GM12872 (cell line): Measurements from ENCODE around the gene CCR4.

Source experiments
- TF ChIP-seq, protein P1 (sequence below): IDR thresholded peaks from 3 replicates; pipeline ENCODE4 v1.5.1; 2011; ENCODE audit warnings: low read depth, mild to moderate bottlenecking, low read length, moderate library complexity; ENCODE audit not compliant: insufficient read depth

CCR4 gene

DNA sequence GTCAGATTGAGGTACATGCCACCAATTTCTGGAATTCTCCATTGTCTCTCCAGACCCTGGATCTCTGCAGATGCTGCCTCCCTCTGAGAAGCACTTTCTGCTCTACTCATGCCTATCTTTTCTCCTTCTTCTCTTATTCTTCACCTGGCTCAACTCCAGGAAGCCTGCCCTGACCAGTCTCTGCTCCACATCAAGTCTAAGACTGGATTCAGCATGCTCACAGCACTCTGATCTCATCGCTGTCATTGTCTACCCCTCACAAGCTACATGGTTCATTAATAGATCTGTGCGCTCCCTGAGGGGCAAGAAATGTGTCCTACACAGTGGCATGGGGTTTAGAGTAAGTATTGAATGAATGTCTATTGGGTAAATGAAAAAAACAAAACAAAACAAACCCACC lies 38.7 kb downstream of the CCR4 start:
- TF ChIP-seq, protein P1, sequence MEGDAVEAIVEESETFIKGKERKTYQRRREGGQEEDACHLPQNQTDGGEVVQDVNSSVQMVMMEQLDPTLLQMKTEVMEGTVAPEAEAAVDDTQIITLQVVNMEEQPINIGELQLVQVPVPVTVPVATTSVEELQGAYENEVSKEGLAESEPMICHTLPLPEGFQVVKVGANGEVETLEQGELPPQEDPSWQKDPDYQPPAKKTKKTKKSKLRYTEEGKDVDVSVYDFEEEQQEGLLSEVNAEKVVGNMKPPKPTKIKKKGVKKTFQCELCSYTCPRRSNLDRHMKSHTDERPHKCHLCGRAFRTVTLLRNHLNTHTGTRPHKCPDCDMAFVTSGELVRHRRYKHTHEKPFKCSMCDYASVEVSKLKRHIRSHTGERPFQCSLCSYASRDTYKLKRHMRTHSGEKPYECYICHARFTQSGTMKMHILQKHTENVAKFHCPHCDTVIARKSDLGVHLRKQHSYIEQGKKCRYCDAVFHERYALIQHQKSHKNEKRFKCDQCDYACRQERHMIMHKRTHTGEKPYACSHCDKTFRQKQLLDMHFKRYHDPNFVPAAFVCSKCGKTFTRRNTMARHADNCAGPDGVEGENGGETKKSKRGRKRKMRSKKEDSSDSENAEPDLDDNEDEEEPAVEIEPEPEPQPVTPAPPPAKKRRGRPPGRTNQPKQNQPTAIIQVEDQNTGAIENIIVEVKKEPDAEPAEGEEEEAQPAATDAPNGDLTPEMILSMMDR, result no peak

DNA sequence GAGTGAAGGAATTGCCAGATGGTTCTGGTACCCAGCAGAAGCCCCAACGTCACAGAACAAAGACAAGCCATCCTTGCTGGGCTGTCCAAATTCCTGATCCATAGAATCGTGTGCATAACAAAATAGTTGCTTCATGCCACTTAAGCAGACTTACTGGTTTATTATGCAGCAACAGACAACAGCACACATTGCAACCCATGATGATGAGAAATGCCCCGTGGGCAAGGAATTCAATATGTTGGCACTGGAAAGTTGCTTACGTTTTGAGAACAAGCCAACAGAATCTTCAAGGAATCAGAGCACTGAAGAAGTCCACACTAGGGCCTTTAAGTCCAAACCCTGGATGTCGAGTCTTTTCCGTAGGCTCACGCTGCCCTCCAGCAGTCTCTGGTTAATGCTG lies 40.3 kb downstream of the CCR4 start:
- TF ChIP-seq, protein P1, result no peak

DNA sequence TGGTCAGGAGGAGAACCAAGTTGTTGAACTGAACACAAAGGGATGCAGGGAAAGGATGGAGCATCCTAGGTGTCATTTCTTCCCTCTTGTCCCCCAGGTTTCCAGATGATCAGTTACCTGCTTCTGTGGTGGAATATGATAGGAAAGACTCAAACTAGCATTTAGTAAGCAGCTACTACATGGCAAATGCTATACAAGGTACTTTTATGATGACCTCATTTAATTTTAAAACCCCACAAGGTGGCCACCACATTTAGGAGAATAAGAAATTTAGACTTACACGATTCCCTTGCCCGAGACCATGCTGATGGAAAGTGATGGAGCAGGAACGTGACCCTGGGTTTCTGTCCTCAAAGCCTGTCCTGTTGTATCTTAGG lies 40.9 kb downstream of the CCR4 start:
- TF ChIP-seq, protein P1, result no peak

DNA sequence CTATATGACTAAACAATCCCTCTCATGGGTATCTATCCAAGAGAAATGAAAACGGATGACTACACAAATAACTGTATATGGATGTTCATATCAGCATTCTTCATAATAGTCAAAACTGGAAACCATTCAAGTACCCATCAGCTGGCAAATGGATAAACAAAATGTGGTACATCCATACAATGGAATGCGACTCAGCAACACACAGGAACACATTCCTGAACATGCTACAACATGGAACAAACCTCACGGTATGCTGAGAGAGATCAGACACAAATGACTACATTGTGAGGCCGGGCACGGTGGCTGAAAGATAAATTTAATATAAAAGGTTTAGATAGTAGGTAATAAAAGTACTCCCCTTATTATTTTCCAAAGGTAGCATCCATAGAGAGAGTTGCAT lies 42.6 kb downstream of the CCR4 start:
- TF ChIP-seq, protein P1, result no peak

DNA sequence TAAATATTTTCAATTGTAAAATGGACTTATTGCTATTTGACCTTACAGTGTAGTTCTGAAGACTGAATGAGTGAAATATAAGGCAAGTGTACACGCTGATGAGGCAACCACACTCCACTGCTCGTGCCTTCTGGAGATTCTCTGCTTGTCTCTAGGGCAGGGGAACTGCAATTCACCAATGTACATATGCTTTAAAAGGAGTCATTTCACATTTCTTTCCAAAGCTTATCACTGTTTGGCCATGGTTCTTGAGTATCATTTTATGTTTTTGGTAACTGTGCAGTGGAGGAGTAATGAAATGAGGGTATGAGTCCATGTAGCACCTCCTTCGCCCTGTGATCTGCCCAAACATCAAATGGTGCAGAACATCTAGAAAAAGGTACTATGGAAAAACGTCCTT lies 43.7 kb downstream of the CCR4 start:
- TF ChIP-seq, protein P1, result no peak

DNA sequence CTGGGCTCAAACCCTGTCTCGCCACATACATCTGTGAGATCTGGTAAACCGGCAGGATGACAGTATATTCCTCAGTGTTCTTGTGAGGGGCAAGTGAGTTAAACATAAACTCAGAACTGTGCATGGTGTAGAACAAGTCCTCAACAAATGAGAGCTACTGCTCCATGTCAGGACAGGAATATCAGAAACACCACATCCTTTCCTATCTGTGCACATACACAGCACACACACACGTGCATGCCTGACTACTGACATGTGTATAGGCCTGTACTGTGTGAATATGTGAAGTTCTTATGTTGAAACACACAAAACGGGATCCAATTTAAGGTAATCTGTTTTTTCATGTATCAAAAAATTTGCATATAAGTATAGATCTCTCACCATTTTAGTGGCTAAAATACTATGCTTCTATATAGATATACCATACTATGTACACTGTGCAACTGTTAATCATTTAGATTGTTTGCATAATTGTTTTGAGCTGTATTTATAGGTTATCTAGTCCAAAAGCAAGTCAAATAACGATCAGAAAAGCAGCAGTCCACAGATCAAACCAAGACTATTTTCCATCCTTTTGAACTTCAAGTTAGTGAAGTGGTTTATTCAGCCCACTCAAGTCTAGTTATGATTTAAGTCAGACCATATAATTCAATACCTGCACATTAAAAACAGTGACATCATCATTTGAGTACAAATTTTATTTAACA lies 44.8 kb downstream of the CCR4 start:
- TF ChIP-seq, protein P1, result no peak

DNA sequence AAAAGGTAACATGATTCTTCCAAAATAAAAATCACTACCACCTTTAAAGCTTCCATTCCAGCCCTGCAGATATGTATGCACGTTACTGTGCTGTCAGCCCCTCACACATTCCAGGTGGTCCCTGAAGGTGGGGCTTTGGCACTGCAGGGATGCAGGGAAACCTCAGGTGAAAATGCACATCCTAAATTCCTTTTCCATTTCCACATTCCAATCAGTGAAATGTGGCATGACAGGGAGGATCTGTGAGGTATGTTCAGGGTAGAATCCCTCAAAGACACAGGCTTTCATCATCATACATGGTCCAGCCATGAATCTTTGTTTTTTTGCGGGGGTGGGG lies 45.3 kb downstream of the CCR4 start:
- TF ChIP-seq, protein P1, result no peak
